Chondrocyte (in vitro differentiated cells): ENCODE results near the gene ZBTB39. TPM values are rescaled to one million over a fixed set of nuclear protein-coding genes. Genes with fewer than 3 reads are reported as not detected.
A peak's percentile ranks its signal among the peaks of the same experiment; 100 is the strongest.

Experiments used
- DNase-seq: peaks from one replicate; pipeline ENCODE4 v3.0.0; 2021; ENCODE audit warnings: mixed read lengths, low spot score
- H3K27ac Mint-ChIP-seq: one replicate; pipeline ENCODE4 v1.8.0; 2021; ENCODE audit warnings: mild to moderate bottlenecking, moderate library complexity, mixed read lengths; ENCODE audit not compliant: unreplicated experiment
- H3K27me3 Mint-ChIP-seq: 2 replicates; pipeline ENCODE4 v1.8.0; 2021; ENCODE audit warnings: low read depth, mixed read lengths
- H3K36me3 Mint-ChIP-seq: 2 replicates; pipeline ENCODE4 v1.8.0; 2021; ENCODE audit warnings: low read depth, mixed read lengths
- H3K4me1 Mint-ChIP-seq: 2 replicates; pipeline ENCODE4 v1.8.0; 2021; ENCODE audit warnings: low read depth, mild to moderate bottlenecking, mixed read lengths
- H3K4me3 Mint-ChIP-seq: one replicate; pipeline ENCODE4 v1.8.0; 2021; ENCODE audit warnings: mild to moderate bottlenecking, moderate library complexity, mixed read lengths; ENCODE audit not compliant: unreplicated experiment
- H3K9me3 Mint-ChIP-seq: 2 replicates; pipeline ENCODE4 v1.8.0; 2021; ENCODE audit warnings: low read depth, mixed read lengths
- total RNA-seq: library from RNA; stranded (reverse); gene quantifications from 3 replicates; pipeline ENCODE4 v1.2.1, GENCODE V29; 2021
- TF ChIP-seq, protein P1 (sequence below): fragments of 200-600 bp; sonication (generic); IDR thresholded peaks from 2 replicates; pipeline ENCODE4 v1.5.0; 2021; ENCODE audit warnings: antibody characterized with exemption, mild to moderate bottlenecking, moderate library complexity

Gene ZBTB39
- total RNA-seq, 1 donor from 2014 or later = 6.1 TPM

DNA sequence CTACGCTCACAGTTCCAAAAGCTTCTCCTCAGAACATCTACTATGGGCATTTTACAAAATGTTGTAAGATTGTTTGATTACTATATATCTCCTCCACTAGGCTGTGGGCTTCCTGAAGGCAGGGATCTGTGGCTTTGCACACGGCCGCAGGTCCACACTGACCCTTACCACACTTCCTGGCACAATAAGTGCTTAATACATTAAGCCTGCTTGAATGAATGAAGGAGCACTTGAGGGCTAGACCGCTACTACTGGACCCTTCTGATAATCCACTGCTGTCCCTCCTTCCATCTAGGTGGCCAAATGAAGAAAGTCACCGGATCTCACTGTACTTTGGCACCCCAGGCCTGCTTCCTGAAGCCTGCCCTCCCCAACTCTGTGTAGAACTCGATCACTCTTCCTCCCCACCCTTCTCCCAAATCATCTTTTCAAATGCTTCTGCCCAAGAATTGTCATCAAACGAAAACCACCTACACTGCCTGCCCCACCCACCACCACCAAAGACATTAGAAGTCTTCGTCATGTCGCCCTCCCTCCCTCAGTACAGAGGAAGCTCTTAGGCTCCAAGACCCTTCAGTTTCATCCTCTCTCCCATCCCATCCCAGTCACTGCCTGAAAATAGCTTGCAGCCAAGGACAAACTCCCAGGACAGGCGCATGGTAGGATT lies 596 bp upstream of the ZBTB39 start:
- Mint-ChIP-seq H3K27me3 (peaks cover 1% of the 10 kb centered on the region), H3K36me3 (peaks cover 18% of the 10 kb centered on the region), H3K27ac (peak overlapping the region; percentile 17), H3K9me3 (no peaks in the 10 kb centered on the region), H3K4me3 (peak overlapping the region; percentile 67), H3K4me1 (peaks cover 35% of the 10 kb centered on the region)
- no peak for DNase-seq
- TF ChIP-seq, protein P1, sequence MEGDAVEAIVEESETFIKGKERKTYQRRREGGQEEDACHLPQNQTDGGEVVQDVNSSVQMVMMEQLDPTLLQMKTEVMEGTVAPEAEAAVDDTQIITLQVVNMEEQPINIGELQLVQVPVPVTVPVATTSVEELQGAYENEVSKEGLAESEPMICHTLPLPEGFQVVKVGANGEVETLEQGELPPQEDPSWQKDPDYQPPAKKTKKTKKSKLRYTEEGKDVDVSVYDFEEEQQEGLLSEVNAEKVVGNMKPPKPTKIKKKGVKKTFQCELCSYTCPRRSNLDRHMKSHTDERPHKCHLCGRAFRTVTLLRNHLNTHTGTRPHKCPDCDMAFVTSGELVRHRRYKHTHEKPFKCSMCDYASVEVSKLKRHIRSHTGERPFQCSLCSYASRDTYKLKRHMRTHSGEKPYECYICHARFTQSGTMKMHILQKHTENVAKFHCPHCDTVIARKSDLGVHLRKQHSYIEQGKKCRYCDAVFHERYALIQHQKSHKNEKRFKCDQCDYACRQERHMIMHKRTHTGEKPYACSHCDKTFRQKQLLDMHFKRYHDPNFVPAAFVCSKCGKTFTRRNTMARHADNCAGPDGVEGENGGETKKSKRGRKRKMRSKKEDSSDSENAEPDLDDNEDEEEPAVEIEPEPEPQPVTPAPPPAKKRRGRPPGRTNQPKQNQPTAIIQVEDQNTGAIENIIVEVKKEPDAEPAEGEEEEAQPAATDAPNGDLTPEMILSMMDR = peak; percentile 58

DNA sequence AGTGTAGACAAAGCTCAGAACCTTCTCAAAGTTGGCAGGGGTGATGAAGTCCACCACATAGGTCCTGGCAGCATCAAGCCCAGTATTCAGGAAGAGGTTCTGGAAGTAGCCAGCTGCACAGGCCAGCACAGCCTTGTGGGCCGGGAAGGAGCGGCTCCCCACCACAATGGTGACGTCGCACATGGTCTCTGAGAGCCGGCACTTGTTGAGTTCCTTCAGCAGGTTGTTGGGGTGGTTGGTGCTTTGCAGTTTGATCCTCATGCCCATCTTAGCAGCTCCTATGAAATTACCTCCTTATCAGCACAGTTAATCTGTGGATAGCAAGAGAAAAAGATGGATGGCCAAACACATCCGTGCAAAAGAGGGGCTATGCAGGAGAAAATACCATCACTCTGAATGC lies 1.7 kb downstream of the ZBTB39 start:
- DNase-seq = no peak
- Mint-ChIP-seq H3K27ac (no peak overlapping the region), H3K27me3 (no peaks in the 10 kb centered on the region), H3K4me3 (no peak overlapping the region), H3K9me3 (no peaks in the 10 kb centered on the region), H3K36me3 (peaks cover 20% of the 10 kb centered on the region), H3K4me1 (peaks cover 34% of the 10 kb centered on the region)
- TF ChIP-seq, protein P1 = no peak

DNA sequence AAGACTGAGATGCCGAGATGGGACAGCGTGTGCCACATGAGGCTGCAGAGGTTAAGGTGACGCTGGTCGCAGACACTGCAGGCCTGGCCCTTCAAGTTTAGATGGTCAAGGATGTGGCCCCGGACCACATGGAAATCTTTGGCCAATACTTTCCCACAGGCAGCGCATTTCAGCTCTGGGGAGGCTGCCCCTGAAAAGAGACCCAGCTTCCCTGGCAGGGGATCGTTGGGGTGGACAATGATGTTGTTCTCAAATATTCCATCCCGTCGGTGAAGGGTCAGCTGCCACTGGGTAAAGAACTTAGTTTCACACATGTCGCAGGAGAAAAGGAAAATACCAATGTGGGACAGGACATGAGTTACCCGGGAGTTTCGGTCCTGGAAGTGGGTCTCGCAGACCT lies 3.0 kb downstream of the ZBTB39 start:
- TF ChIP-seq, protein P1 = no peak

DNA sequence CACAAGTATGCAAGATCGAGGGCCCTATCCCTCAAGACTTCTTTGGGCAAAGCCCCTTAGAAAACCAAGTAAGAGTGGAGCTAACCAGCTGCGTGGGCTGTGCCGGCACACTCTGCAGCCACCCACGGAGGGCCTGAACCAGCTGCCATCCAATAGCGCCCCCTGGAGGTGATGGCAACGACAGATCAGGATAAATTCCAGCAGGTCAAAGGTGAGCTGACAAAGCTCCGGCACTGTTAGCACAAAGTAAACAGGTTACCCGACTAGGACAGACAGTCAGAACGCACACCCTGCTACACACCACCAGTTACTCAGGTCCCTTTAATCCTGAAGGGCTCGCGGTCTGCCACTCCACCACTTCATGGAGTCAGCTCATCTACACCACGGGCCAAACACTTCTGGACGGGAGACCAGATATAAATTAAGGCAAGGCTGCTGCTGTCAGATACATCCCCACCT lies 4.9 kb downstream of the ZBTB39 start:
- TF ChIP-seq, protein P1 = peak; percentile 82
- Mint-ChIP-seq H3K9me3 (no peaks in the 10 kb centered on the region), H3K27me3 (no peaks in the 10 kb centered on the region), H3K4me1 (peaks cover 24% of the 10 kb centered on the region), H3K36me3 (peaks cover 22% of the 10 kb centered on the region), H3K4me3 (no peak overlapping the region), H3K27ac (no peak overlapping the region)
- no peak for DNase-seq

More for the DNA sequence above, 3.0 kb downstream of the ZBTB39 start:
- peaks cover 20% of the 10 kb centered on the region for H3K36me3 Mint-ChIP-seq
- H3K4me1 Mint-ChIP-seq = peaks cover 34% of the 10 kb centered on the region
- DNase-seq = no peak
- H3K27ac Mint-ChIP-seq = no peak overlapping the region
- no peak overlapping the region for H3K4me3 Mint-ChIP-seq
- H3K9me3 Mint-ChIP-seq = no peaks in the 10 kb centered on the region
- H3K27me3 Mint-ChIP-seq = no peaks in the 10 kb centered on the region

DNA sequence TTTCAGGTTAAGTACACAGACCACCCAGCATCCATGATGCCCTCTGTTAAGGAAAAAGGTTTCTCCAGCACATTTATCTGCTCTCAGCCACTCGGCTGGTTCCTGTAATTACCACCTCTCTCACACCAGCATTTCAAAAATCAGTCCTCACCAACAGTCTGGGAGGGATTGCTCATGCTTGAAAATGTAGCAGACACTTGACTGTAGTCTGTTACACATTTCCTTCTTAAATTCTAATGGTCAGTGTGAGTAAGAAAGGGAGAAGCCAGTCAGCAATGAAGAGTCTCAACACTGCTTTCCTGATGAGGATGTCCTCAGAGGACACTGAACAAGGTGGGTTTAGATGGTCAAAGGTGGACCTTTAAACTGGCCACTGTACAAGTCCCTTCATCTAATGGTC lies 6.0 kb downstream of the ZBTB39 start:
- H3K36me3 Mint-ChIP-seq = peaks cover 26% of the 10 kb centered on the region
- no peak overlapping the region for H3K4me3 Mint-ChIP-seq
- H3K9me3 Mint-ChIP-seq = no peaks in the 10 kb centered on the region
- no peak for DNase-seq
- TF ChIP-seq, protein P1 = no peak
- H3K27ac Mint-ChIP-seq = no peak overlapping the region
- H3K4me1 Mint-ChIP-seq = peaks cover 19% of the 10 kb centered on the region
- no peaks in the 10 kb centered on the region for H3K27me3 Mint-ChIP-seq
